ENCODE measurements around the gene SPATA17. TPM values are rescaled to one million over a fixed set of nuclear protein-coding genes. Genes with fewer than 3 reads are reported as not detected.

The SPATA17 gene
- polyA plus RNA-seq, 1 of the 3 experiments (the other 2 are of a cell fraction): 1.2 TPM

DNA sequence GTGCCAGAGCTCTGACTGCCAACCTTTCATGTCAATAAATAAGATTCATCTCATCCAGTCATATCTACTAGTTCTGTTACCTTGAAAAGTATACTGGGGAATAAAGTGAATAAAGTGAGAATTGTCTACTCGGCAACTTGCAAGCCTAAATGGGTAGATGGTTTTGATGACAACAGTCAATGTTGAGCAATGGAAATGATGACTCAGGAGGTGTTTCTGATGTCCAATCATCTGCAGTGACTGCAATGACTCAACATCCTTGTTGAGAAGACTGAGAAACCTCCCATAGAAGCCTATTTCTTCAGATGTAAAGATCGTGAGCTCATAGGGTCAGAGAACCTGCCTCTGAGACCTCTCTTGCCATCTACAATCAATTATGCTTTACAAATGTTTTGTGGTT, 276.4 kb downstream of the SPATA17 start:
- Histone ChIP-seq H3K9me3 (no peaks in the 10 kb centered on the region), H3K27me3 (ENCODE audit: insufficient read depth) (no peaks in the 10 kb centered on the region), H3K9me2 (no peaks in the 10 kb centered on the region), H4K20me1 (ENCODE audit: insufficient read depth) (no peaks in the 10 kb centered on the region), H2AFZ (ENCODE audit: low read depth) (no peak overlapping the region), H3K4me1 (ENCODE audit: control insufficient read depth in 1 of 2, insufficient read depth in 2 of 2, low read depth in 1 of 2, low read length in 1 of 2) (no peaks in the 10 kb centered on the region), H3K4me2 (no peak overlapping the region), H3K79me2 (ENCODE audit: insufficient read depth) (no peaks in the 10 kb centered on the region), H3K36me3 (replicated peaks in 1 of 2; ENCODE audit: control insufficient read depth in 1 of 2, insufficient read depth in 2 of 2, low read length in 1 of 2) (no peaks in the 10 kb centered on the region), H3K9ac (no peak overlapping the region), H3K4me3 (ENCODE audit: low read depth in 2 of 2, low read length in 1 of 2) (no peak overlapping the region), H3F3A (replicated peaks; ENCODE audit: insufficient read depth) (no peaks in the 10 kb centered on the region), H3K27ac (ENCODE audit: low read depth in 2 of 2, low read length in 1 of 2) (no peak overlapping the region)
- TF ChIP-seq RFX5 (IDR thresholded peaks at IDR 0.05; ENCODE audit: low read length): no peak
- TF ChIP-seq NFIC (IDR thresholded peaks at IDR 0.05; ENCODE audit: borderline replicate concordance): no peak
- no peak for TF ChIP-seq RAD21 (IDR thresholded peaks at IDR 0.05; ENCODE audit: low read length)
- TF ChIP-seq, protein P1, sequence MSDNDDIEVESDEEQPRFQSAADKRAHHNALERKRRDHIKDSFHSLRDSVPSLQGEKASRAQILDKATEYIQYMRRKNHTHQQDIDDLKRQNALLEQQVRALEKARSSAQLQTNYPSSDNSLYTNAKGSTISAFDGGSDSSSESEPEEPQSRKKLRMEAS (IDR thresholded peaks at IDR 0.05; ENCODE audit: low read depth): no peak
- TF ChIP-seq ELF1 (IDR thresholded peaks at IDR 0.05): no peak
- no peak for TF ChIP-seq POLR2AphosphoS5 (IDR thresholded peaks at IDR 0.05; ENCODE audit: low read depth, low read length)
- no peak for TF ChIP-seq MEF2A (IDR thresholded peaks at IDR 0.05; ENCODE audit: borderline replicate concordance, low read depth)
- no peak for TF ChIP-seq TCF12 (IDR thresholded peaks at IDR 0.05)
- TF ChIP-seq MXI1 (IDR thresholded peaks at IDR 0.05; ENCODE audit: low read depth, low read length): no peak
- no peak for TF ChIP-seq JUND (IDR thresholded peaks at IDR 0.05)
- no peak for TF ChIP-seq TAF1 (IDR thresholded peaks at IDR 0.05; ENCODE audit: borderline replicate concordance, low read depth, low read length)
- TF ChIP-seq FOXM1 (IDR thresholded peaks at IDR 0.05; ENCODE audit: low read depth): no peak
- no peak for TF ChIP-seq EP300 (IDR thresholded peaks at IDR 0.05; ENCODE audit: borderline replicate concordance in 1 of 2, low read depth in 1 of 2, low read length in 1 of 2)
- ChIA-PET POLR2A (no interaction called here), CTCF (interaction anchor here (0.6 kb wide), 1 partner anchor 1511 kb away, joined by 3 read pairs; no protein-coding TSS in a partner anchor)
- no peak for DNase-seq
- 78% methylated on average over 2 of the region's 2 CpGs for WGBS (ENCODE audit: low lambda C conversion rate)

DNA sequence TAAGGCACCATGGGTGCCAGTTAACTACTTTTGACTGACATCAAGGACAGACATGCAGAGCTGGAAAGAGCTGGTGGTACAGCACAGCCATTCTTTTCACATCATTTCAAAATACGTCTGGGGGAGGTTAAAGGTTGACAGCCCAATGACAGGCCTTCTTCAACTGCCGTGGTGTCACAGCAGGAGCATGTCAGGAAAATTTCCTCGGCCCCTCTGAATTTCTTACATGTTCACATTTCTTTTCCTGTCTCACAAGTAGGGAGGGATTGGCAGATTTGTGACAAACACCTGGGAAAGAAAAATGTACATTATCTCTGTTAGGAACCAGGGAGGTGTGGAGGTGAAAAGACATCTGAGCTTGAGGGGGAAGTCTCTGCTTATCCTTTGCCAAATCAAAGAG, 279.1 kb downstream of the SPATA17 start:
- POLR2A ChIA-PET: no interaction called here
- no peak overlapping the region for H3K27ac ChIP-seq (ENCODE audit: low read depth in 2 of 2, low read length in 1 of 2)
- no peak overlapping the region for H3K4me3 ChIP-seq (ENCODE audit: low read depth in 2 of 2, low read length in 1 of 2)
- no peaks in the 10 kb centered on the region for H3K36me3 ChIP-seq (replicated peaks in 1 of 2; ENCODE audit: control insufficient read depth in 1 of 2, insufficient read depth in 2 of 2, low read length in 1 of 2)
- DNase-seq: no peak
- no peaks in the 10 kb centered on the region for H3K79me2 ChIP-seq (ENCODE audit: insufficient read depth)
- no peaks in the 10 kb centered on the region for H4K20me1 ChIP-seq (ENCODE audit: insufficient read depth)
- no peaks in the 10 kb centered on the region for H3F3A ChIP-seq (replicated peaks; ENCODE audit: insufficient read depth)
- TF ChIP-seq TCF12 (IDR thresholded peaks at IDR 0.05) (no peak), FOXM1 (IDR thresholded peaks at IDR 0.05; ENCODE audit: low read depth) (no peak), USF1 (IDR thresholded peaks at IDR 0.05; ENCODE audit: borderline replicate concordance, low read depth) (no peak)
- CTCF ChIA-PET: interaction anchor here (1.7 kb wide), 1 partner anchor 9 kb away, joined by 4 read pairs; no protein-coding TSS in a partner anchor
- no peak overlapping the region for H3K9ac ChIP-seq
- no peak overlapping the region for H2AFZ ChIP-seq (ENCODE audit: low read depth)
- no peak overlapping the region for H3K4me2 ChIP-seq
- no peaks in the 10 kb centered on the region for H3K9me3 ChIP-seq
- H3K27me3 ChIP-seq (ENCODE audit: insufficient read depth): no peaks in the 10 kb centered on the region
- 86% methylated on average over 3 of the region's 3 CpGs for WGBS (ENCODE audit: low lambda C conversion rate)
- no peaks in the 10 kb centered on the region for H3K4me1 ChIP-seq (ENCODE audit: control insufficient read depth in 1 of 2, insufficient read depth in 2 of 2, low read depth in 1 of 2, low read length in 1 of 2)
- no peaks in the 10 kb centered on the region for H3K9me2 ChIP-seq
